ACC112 (cell line): ENCODE data around the gene ARSB.
"Not testable (repeated sequence)": the region's sequence is repeated elsewhere in the genome, so short reads cannot be mapped to it uniquely, and the experiment has no call there.

ENCODE experiments used
- H2AFZ ChIP-seq: fragments of 200-600 bp; sonication (generic); one replicate; pipeline ENCODE4 v1.6.0; 2017; ENCODE audit warnings: antibody characterized with exemption, low read length; ENCODE audit not compliant: unreplicated experiment
- H3K27ac ChIP-seq: fragments of 200-600 bp; sonication (generic); 2 replicates; pipeline ENCODE4 v1.5.1; 2014; ENCODE audit warnings: low read depth, mild to moderate bottlenecking, antibody characterized with exemption, low read length, moderate library complexity
- H3K27me3 ChIP-seq: fragments of 200-600 bp; sonication (generic); 2 replicates; pipeline ENCODE4 v1.6.1; 2014; ENCODE audit warnings: mild to moderate bottlenecking, antibody characterized with exemption, low read length, moderate library complexity, mixed read lengths; ENCODE audit not compliant: insufficient read depth
- H3K36me3 ChIP-seq: fragments of 200-600 bp; sonication (generic); 2 replicates; pipeline ENCODE4 v1.6.1; 2016; ENCODE audit warnings: mild to moderate bottlenecking, antibody characterized with exemption, low read length, moderate library complexity, mixed read lengths; ENCODE audit not compliant: insufficient read depth
- H3K4me1 ChIP-seq: fragments of 200-600 bp; sonication (generic); one replicate; pipeline ENCODE4 v1.6.1; 2016; ENCODE audit warnings: low read length, mixed read lengths; ENCODE audit not compliant: insufficient read depth, unreplicated experiment, control insufficient read depth
- H3K4me3 ChIP-seq: fragments of 200-600 bp; sonication (generic); 2 replicates; pipeline ENCODE4 v1.5.1; 2014; ENCODE audit warnings: mild to moderate bottlenecking, low read depth, low read length
- H3K79me2 ChIP-seq: fragments of 200-600 bp; sonication (generic); one replicate; pipeline ENCODE4 v1.6.0; 2016; ENCODE audit warnings: low read length; ENCODE audit not compliant: control insufficient read depth, unreplicated experiment, insufficient read depth

The ARSB gene

GRCh38 chr5:78738104-78738503 is 247.0 kb downstream of the ARSB start:
- Histone ChIP-seq H3K27ac (no peak overlapping the region), H3K27me3 (no peaks in the 10 kb centered on the region), H3K4me3 (no peak overlapping the region), H2AFZ (no peak overlapping the region), H3K36me3 (no peaks in the 10 kb centered on the region), H3K79me2 (no peaks in the 10 kb centered on the region), H3K4me1 (no peaks in the 10 kb centered on the region)

GRCh38 chr5:78735834-78736463 is 249.2 kb downstream of the ARSB start:
- no peaks in the 10 kb centered on the region for H3K79me2 ChIP-seq
- H3K36me3 ChIP-seq = no peaks in the 10 kb centered on the region
- no peak overlapping the region for H3K4me3 ChIP-seq
- no peak overlapping the region for H3K27ac ChIP-seq
- H3K27me3 ChIP-seq = no peaks in the 10 kb centered on the region
- peaks cover 7% of the 10 kb centered on the region for H3K4me1 ChIP-seq
- H2AFZ ChIP-seq = no peak overlapping the region

GRCh38 chr5:78734950-78735349 is 250.2 kb downstream of the ARSB start:
- H3K27ac ChIP-seq = no peak overlapping the region
- no peaks in the 10 kb centered on the region for H3K36me3 ChIP-seq
- H3K27me3 ChIP-seq = no peaks in the 10 kb centered on the region
- no peak overlapping the region for H2AFZ ChIP-seq
- H3K79me2 ChIP-seq = no peaks in the 10 kb centered on the region
- peaks cover 7% of the 10 kb centered on the region for H3K4me1 ChIP-seq
- no peak overlapping the region for H3K4me3 ChIP-seq

- H3K79me2 ChIP-seq = no peaks in the 10 kb centered on the region
- H3K4me3 ChIP-seq = no peak overlapping the region
- H3K36me3 ChIP-seq = no peaks in the 10 kb centered on the region
- no peaks in the 10 kb centered on the region for H3K27me3 ChIP-seq
- no peak overlapping the region for H2AFZ ChIP-seq
- no peak overlapping the region for H3K27ac ChIP-seq
- H3K4me1 ChIP-seq = peaks cover 7% of the 10 kb centered on the region
Measured at GRCh38 chr5:78734094-78734845, 250.8 kb downstream of the ARSB start.

GRCh38 chr5:78732721-78733120 is 252.4 kb downstream of the ARSB start:
- H2AFZ ChIP-seq, H3K4me3 ChIP-seq, H3K27ac ChIP-seq, H3K27me3 ChIP-seq, H3K4me1 ChIP-seq, H3K79me2 ChIP-seq, H3K36me3 ChIP-seq: not testable (repeated sequence)

GRCh38 chr5:78731884-78732283 is 253.2 kb downstream of the ARSB start:
- Histone ChIP-seq H2AFZ (no peak overlapping the region), H3K4me3 (no peak overlapping the region), H3K27me3 (no peaks in the 10 kb centered on the region), H3K4me1 (peaks cover 7% of the 10 kb centered on the region), H3K79me2 (no peaks in the 10 kb centered on the region), H3K27ac (no peak overlapping the region), H3K36me3 (no peaks in the 10 kb centered on the region)

GRCh38 chr5:78730300-78731094 is 254.6 kb downstream of the ARSB start:
- Histone ChIP-seq H3K27me3 (no peaks in the 10 kb centered on the region), H3K4me1 (peaks cover 7% of the 10 kb centered on the region), H3K4me3 (no peak overlapping the region), H2AFZ (no peak overlapping the region), H3K27ac (no peak overlapping the region), H3K36me3 (no peaks in the 10 kb centered on the region), H3K79me2 (no peaks in the 10 kb centered on the region)

- Histone ChIP-seq H3K4me3 (no peak overlapping the region), H2AFZ (no peak overlapping the region), H3K79me2 (no peaks in the 10 kb centered on the region), H3K36me3 (no peaks in the 10 kb centered on the region), H3K27ac (no peak overlapping the region), H3K27me3 (no peaks in the 10 kb centered on the region), H3K4me1 (peaks cover 7% of the 10 kb centered on the region)
Measured at GRCh38 chr5:78727786-78728761, 257.0 kb downstream of the ARSB start.
